HG03521 (cell line): ENCODE results near the gene QKI.

Experiments used
- ATAC-seq: cut with Tn5 transposase; IDR thresholded peaks from one replicate; pipeline ENCODE4 v1.9.1; 2021; ENCODE audit warnings: mild to moderate bottlenecking, moderate library complexity; ENCODE audit not compliant: unreplicated experiment

Gene QKI

GRCh38 chr6:163603395-163603794 is 188.9 kb downstream of the QKI start:
- no peak for ATAC-seq

GRCh38 chr6:163605385-163606097 is 191.0 kb downstream of the QKI start:
- no peak for ATAC-seq

- no peak for ATAC-seq
Observed at GRCh38 chr6:163607792-163608191, 193.3 kb downstream of the QKI start.

- ATAC-seq: no peak
Observed at GRCh38 chr6:163608204-163608644, 193.7 kb downstream of the QKI start.

GRCh38 chr6:163612200-163612599 is 197.7 kb downstream of the QKI start:
- ATAC-seq: no peak

GRCh38 chr6:163613025-163613424 is 198.5 kb downstream of the QKI start:
- no peak for ATAC-seq

- no peak for ATAC-seq
Observed at GRCh38 chr6:163613668-163614067, 199.2 kb downstream of the QKI start.

GRCh38 chr6:163616452-163616851 is 201.9 kb downstream of the QKI start:
- ATAC-seq: no peak

- ATAC-seq: no peak
Observed at GRCh38 chr6:163617549-163617948, 203.0 kb downstream of the QKI start.

GRCh38 chr6:163620101-163620500 is 205.6 kb downstream of the QKI start:
- no peak for ATAC-seq

GRCh38 chr6:163620670-163621330 is 206.3 kb downstream of the QKI start:
- ATAC-seq: peak; percentile 63

- no peak for ATAC-seq
Observed at GRCh38 chr6:163625265-163625664, 210.7 kb downstream of the QKI start.

GRCh38 chr6:163626073-163626867 is 211.8 kb downstream of the QKI start:
- ATAC-seq: no peak

- no peak for ATAC-seq
Observed at GRCh38 chr6:163627274-163628062, 212.9 kb downstream of the QKI start.
